Motor neuron (in vitro differentiated cells): ENCODE results near the gene IL1RAPL1. TPM values are rescaled to one million over a fixed set of nuclear protein-coding genes. Genes with fewer than 3 reads are reported as not detected.

ENCODE experiments used
- ATAC-seq, 8 experiments: fragments of 200-7000 bp; cut with Tn5 transposase; replicated peaks in 6 of 8; 2 replicates each; pipeline ENCODE4 v1.8.0; 2021; ENCODE audit warnings: mild to moderate bottlenecking in 8 of 8, moderate library complexity in 8 of 8
- H3K27ac ChIP-seq, 2 donors: fragments of 250-450 bp; sonication (Bioruptor Pico); 2 replicates each; pipeline ENCODE4 v1.9.0; 2021; ENCODE audit warnings: antibody characterized with exemption in 2 of 2, mild to moderate bottlenecking in 2 of 2, moderate library complexity in 1 of 2
- H3K4me1 ChIP-seq, 2 donors: fragments of 250-450 bp; sonication (Bioruptor Pico); replicated peaks in 1 of 2; 2 replicates each; pipeline ENCODE4 v1.6.1; 2021; ENCODE audit warnings: antibody characterized with exemption in 2 of 2, mild to moderate bottlenecking in 2 of 2, moderate library complexity in 1 of 2
- H3K4me3 ChIP-seq, 5 donors: fragments of 250-450 bp; sonication (Bioruptor Pico); 2 replicates each; pipeline ENCODE4 v1.9.0; 2021; ENCODE audit warnings: antibody characterized with exemption in 5 of 5, mild to moderate bottlenecking in 5 of 5, moderate library complexity in 4 of 5
- WGBS, 10 experiments: fragments of 450-650 bp; shearing (Covaris generic); methylation state at CpG; one replicate each; pipeline ENCODE4 v1.0.0; 2022; 5-methylcytosine and 5-hydroxymethylcytosine counted together
- in situ Hi-C, 9 experiments: fragments of 400-800 bp; cut with MboI; loops; one replicate each; pipeline ENCODE4 v1.15.0; 2021; ENCODE audit warnings: low sequenced_read_pairs in 9 of 9, low pct_unique_long_range_greater_than_20kb in 2 of 9; ENCODE audit not compliant: unreplicated experiment in 9 of 9
- total RNA-seq, 8 experiments: library from RNA; unstranded; fragments of 300-600 nt; gene quantifications; 2 replicates each; pipeline versions ENCODE4 v1.2.3 to v1.2.4, GENCODE V29; 2022

Gene IL1RAPL1
- total RNA-seq, 8 experiments from 2014 or later, result 0.18 to 6.1 (median 4.0) TPM; not detected in 2

DNA sequence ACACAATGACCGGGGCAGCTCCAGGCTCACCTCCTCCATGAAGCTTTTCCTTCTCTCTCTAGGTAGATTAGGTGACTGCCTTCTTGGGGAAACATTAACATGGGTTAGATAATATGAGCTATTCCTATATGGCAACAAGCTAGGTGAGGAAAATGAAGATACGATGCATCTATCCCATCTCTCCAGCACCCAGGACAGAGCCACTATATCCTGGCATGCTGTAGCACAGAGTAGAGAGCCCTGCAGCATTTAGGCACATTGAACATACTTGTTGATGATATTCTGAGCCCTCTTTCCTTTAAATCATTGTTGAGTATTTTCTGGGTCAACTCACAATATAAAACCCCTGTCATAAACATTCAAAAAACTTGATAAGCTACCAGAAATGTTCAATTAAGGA lies 1133.9 kb downstream of the IL1RAPL1 start:
- Histone ChIP-seq H3K27ac (no peak overlapping the region), H3K4me1 (peaks cover 0 to 4% of the 10 kb centered on the region in 2 donors), H3K4me3 (no peak overlapping the region)
- 67 to 100% (median 84%) methylated on average over 1 to 2 of the region's 2 CpGs; no CpG with 5 or more reads in 6 of the 10 experiments for WGBS, 10 experiments
- no peak for ATAC-seq
- in situ Hi-C loops, result no loop called here

- 0 to 33% methylated on average over 1 of the region's 1 CpG; no CpG with 5 or more reads in 8 of the 10 experiments for whole genome bisulfite sequencing, 10 experiments
- in situ Hi-C loops, result no loop called here
- no peak overlapping the region for H3K4me3 ChIP-seq
- H3K4me1 ChIP-seq, result no peaks in the 10 kb centered on the region
- H3K27ac ChIP-seq, result no peak overlapping the region
- ATAC-seq, result no peak
These were observed 1137.1 kb downstream of the IL1RAPL1 start for GRCh38 chrX:29724316-29724715.

DNA sequence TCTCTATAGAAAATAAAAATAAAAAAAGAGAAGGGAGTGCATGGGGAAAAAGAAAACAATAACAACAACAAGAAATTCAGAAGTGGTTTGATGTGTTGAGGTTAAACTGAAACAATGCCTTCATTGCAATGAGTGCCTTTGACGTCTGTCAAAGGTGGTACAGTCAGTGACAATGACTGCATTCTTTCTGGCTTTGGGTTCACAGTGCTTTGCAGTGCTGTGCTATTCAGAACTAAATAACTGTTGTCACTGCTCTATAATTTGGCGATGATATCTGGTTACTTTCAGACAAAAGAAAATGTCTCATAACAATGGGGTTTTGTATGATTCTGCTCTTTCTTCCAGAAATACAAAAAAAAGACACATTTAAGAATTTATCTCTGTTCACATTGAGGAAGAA lies 1139.6 kb downstream of the IL1RAPL1 start:
- H3K4me1 ChIP-seq, result no peaks in the 10 kb centered on the region
- H3K27ac ChIP-seq, result no peak overlapping the region
- H3K4me3 ChIP-seq, result no peak overlapping the region
- in situ Hi-C loops, result no loop called here
- no peak for ATAC-seq
- 0 to 100% (median 70%) methylated on average over 1 of the region's 2 CpGs; no CpG with 5 or more reads in 6 of the 10 experiments for WGBS, 10 experiments

- H3K4me3 ChIP-seq, result no peak overlapping the region
- 14 to 61% methylated on average over 2 of the region's 2 CpGs; no CpG with 5 or more reads in 8 of the 10 experiments for WGBS, 10 experiments
- in situ Hi-C loops, result no loop called here
- H3K27ac ChIP-seq, result no peak overlapping the region
- ATAC-seq, result no peak
- no peaks in the 10 kb centered on the region for H3K4me1 ChIP-seq
These were observed 1141.4 kb downstream of the IL1RAPL1 start for GRCh38 chrX:29728639-29729038.

GRCh38 chrX:29744966-29745365 lies 1157.7 kb downstream of the IL1RAPL1 start:
- no peak overlapping the region for H3K4me3 ChIP-seq
- H3K4me1 ChIP-seq, result no peaks in the 10 kb centered on the region
- 0 to 82% (median 53%) methylated on average over 1 to 2 of the region's 2 CpGs; no CpG with 5 or more reads in 5 of the 10 experiments for WGBS, 10 experiments
- ATAC-seq, result no peak
- in situ Hi-C loops, result no loop called here
- no peak overlapping the region for H3K27ac ChIP-seq

DNA sequence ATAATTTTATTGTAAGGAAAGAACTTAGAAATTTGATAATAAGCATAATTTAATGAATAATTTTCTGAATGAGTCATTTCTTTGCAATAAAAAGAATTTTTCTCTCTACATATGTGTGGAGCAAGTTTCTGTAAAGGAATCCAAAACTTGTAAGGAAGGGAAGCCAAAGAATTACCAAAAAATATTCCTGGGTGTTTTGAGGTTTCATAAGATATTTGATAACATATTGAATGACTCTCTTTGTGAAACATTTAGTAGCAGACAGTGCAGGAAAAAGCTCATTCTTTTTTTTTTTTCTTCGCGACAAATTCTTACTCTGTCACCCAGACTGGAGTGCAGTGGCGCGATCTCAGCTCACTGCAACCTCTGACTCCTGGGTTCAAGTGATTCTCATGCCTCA lies 1159.1 kb downstream of the IL1RAPL1 start:
- in situ Hi-C loops, result no loop called here
- Histone ChIP-seq H3K4me1 (no peaks in the 10 kb centered on the region), H3K27ac (no peak overlapping the region), H3K4me3 (no peak overlapping the region)
- no peak for ATAC-seq
- WGBS, 10 experiments, result 23 to 60% (median 40%) methylated on average over 1 to 2 of the region's 4 CpGs; no CpG with 5 or more reads in 7 of the 10 experiments

GRCh38 chrX:29762006-29762405 lies 1174.8 kb downstream of the IL1RAPL1 start:
- no peak overlapping the region for H3K4me3 ChIP-seq
- peak in 1 of 8 experiments; percentile 57 for ATAC-seq
- WGBS, 10 experiments, result 0 to 67% (median 43%) methylated on average over 1 to 4 of the region's 4 CpGs; no CpG with 5 or more reads in 3 of the 10 experiments
- in situ Hi-C loops, result no loop called here
- H3K4me1 ChIP-seq, result no peaks in the 10 kb centered on the region
- no peak overlapping the region for H3K27ac ChIP-seq

GRCh38 chrX:29775890-29776289 lies 1188.6 kb downstream of the IL1RAPL1 start:
- WGBS, 10 experiments, result 4 to 100% (median 81%) methylated on average over 1 to 5 of the region's 5 CpGs; no CpG with 5 or more reads in 2 of the 10 experiments
- no peak overlapping the region for H3K4me3 ChIP-seq
- in situ Hi-C loops, result no loop called here
- no peak for ATAC-seq
- H3K27ac ChIP-seq, result no peak overlapping the region
- no peaks in the 10 kb centered on the region for H3K4me1 ChIP-seq

DNA sequence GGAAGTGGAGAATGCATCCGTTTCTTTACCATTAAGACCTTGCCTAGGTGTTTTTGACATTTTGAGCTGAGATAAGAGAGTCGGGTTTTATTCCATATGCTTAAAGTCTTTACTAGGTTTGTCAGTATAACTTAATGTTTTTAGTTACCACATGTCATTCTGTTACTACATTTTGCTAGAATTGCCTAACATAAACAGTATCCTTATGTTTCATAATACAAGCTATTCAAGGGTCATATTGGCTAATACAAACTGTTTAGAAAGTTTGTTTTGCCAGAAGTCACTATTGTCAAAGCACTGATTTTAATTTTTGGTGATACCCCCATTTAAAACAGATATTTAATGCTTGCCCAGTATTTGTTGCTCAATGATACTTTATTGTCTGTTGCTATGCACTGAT lies 1200.4 kb downstream of the IL1RAPL1 start:
- 6 to 100% (median 63%) methylated on average over 1 to 2 of the region's 2 CpGs; no CpG with 5 or more reads in 6 of the 10 experiments for WGBS, 10 experiments
- in situ Hi-C loops, result no loop called here
- H3K27ac ChIP-seq, result no peak overlapping the region
- no peak for ATAC-seq
- H3K4me1 ChIP-seq, result no peaks in the 10 kb centered on the region
- H3K4me3 ChIP-seq, result no peak overlapping the region

DNA sequence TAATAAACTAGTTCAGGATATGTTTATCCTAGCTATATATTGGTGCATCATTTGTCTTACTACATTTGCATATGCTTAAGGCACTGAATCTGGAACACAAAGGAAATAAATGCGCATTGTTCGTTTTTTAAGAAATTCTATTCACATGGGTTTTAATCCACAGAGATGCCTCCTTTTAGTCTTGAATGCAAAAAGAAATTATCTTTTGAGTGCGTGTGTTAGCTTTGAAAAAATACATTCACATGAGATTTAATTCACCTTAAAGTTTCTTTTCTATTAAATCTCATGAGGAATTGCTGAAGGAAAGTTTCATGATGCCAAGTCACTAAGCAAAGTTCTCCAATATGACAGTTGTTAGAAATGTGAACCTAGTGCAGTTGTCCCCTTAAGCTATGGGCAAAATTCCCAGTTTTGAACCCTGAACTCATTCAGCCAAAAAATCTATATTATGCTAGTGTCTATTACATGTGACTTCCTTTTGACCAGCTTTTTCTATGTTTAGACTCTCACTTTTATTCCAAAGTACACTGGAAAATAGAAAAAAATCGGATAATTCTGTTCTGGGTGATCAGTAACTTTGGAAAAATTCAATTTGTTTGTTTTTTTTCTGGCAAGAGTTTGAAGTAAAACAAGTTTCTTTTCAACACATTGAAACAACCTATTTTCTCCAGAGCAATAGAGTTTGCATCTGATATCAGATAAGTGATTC lies 1201.9 kb downstream of the IL1RAPL1 start:
- 0 to 92% (median 51%) methylated on average over 1 to 3 of the region's 4 CpGs; no CpG with 5 or more reads in 2 of the 10 experiments for WGBS, 10 experiments
- in situ Hi-C loops, result no loop called here

DNA sequence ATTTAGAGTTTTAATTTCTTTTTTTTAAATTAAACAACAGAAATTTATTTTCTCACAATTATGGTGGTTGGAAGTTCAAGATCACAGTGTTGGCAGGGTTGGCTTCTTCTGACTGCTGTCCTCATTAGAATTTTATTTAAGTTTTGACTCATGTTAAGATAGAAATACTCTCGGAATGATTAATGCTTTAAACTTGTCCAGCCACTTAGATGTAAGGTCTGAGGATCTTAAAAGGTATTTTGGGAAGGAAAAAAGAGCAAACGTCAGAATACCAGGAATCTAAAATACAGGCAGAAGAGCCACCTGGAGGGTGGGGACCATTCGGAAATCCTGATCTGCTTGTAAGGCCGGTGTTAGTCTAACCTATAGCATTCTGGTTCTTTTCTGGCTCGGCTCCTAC lies 1205.1 kb downstream of the IL1RAPL1 start:
- in situ Hi-C loops, result no loop called here
- WGBS, 10 experiments, result 33 to 100% (median 60%) methylated on average over 1 to 5 of the region's 5 CpGs; no CpG with 5 or more reads in 3 of the 10 experiments
- no peaks in the 10 kb centered on the region for H3K4me1 ChIP-seq
- H3K4me3 ChIP-seq, result no peak overlapping the region
- no peak overlapping the region for H3K27ac ChIP-seq
- ATAC-seq, result no peak

More for the DNA sequence above, 1201.9 kb downstream of the IL1RAPL1 start:
- ATAC-seq, result no peak
- Histone ChIP-seq H3K27ac (no peak overlapping the region), H3K4me3 (no peak overlapping the region), H3K4me1 (no peaks in the 10 kb centered on the region)

DNA sequence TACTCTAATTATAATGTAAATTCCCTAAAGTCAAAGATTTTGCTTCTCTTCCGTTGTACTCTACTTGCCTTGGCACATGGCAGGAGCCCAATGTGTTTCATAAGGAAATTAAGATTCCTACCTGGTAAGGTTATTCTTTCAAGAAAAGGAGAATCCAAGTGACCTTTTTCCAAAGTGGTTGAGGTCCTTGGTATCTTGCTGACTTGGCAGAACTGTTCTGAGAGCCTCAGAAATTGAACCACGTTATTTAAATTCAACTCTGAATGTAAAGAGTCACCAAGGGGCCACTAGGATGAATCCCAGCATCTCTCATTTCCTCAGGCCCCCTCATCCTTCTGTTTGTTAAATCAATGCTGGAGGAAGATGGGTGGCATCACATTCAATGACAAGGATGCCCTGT lies 1209.9 kb downstream of the IL1RAPL1 start:
- in situ Hi-C loops, result no loop called here
- no peak overlapping the region for H3K4me3 ChIP-seq
- WGBS, 10 experiments, result 38 to 82% (median 45%) methylated on average over 1 to 2 of the region's 2 CpGs; no CpG with 5 or more reads in 6 of the 10 experiments
- no peaks in the 10 kb centered on the region for H3K4me1 ChIP-seq
- no peak overlapping the region for H3K27ac ChIP-seq
- ATAC-seq, result no peak

DNA sequence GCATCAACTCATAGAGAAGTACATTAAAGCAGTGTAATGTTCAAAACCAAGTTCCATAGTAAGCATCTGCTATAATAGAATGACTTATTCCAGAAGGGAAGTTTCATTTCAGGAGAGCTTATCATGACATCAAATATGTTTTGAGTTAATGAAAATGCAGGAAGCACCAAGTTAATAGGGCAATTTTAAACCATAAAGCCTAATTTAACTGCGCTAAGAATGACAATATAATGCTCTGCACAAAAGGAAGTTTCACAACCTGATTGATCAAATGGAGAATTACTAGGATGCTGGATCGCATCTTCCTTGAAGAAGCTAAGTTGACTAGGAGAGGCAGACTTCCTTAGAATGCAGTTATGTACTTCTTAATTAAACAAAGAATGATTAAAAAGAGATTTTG lies 1211.2 kb downstream of the IL1RAPL1 start:
- 7 to 83% (median 60%) methylated on average over 1 to 2 of the region's 2 CpGs; no CpG with 5 or more reads in 5 of the 10 experiments for WGBS, 10 experiments
- Histone ChIP-seq H3K4me3 (no peak overlapping the region), H3K27ac (no peak overlapping the region), H3K4me1 (no peaks in the 10 kb centered on the region)
- in situ Hi-C loops, result no loop called here
- no peak for ATAC-seq

DNA sequence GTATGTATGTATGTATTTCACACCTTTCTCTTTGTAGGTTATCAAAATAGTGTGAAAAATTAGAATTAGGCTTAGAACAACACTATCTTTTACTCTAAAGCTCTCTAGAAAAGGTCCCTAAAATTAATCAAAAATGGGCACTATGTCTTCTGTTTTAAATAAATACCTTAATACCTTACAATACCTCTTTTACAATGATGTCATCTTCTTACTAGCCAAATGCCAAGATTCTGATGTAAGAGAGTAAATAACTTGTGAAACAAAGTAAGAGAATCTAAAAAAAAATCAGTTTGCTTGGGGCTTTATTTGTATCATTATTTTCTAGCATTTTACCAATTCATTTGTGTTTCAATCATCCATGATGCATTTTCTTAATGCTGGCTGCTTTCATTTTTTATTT lies 1225.9 kb downstream of the IL1RAPL1 start:
- Histone ChIP-seq H3K4me1 (no peaks in the 10 kb centered on the region), H3K27ac (no peak overlapping the region), H3K4me3 (no peak overlapping the region)
- in situ Hi-C loops, result no loop called here
- no peak for ATAC-seq
